Measurements from ENCODE around the gene PRR5. TPM values are rescaled to one million over a fixed set of nuclear protein-coding genes. Genes with fewer than 3 reads are reported as not detected.

Gene PRR5
- total RNA-seq, 1 donor from 2014 or later, result 4.0 TPM

DNA sequence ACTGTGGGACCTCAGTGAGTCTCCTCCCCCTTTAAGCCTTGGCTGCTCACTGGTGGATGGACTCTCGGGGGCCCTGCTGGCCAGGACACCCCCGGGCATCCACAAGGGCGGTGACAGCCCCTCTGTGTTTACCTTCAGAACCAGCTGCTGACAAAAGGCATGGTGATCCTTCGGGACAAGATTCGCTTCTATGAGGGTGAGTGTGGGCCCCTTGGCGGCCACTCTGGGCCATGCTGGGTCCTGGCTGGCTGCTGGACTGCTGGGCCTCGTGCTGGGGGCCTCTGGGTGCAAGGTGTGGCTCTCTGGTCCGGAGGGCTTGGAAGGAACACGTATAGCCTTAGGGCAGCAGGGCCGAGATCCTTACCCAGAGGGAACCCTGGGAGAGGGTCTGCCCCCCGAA, 24.4 kb downstream of the PRR5 start:
- Histone ChIP-seq H3F3A (ENCODE audit: low read depth) (peaks cover 7% of the 10 kb centered on the region), H3K9me3 (ENCODE audit: low read depth) (no peaks in the 10 kb centered on the region), H3K4me2 (no peak overlapping the region), H3K9ac (no peak overlapping the region), H3K4me1 (peaks cover 14% of the 10 kb centered on the region), H3K79me2 (ENCODE audit: low read depth) (no peaks in the 10 kb centered on the region), H3K27ac (no peak overlapping the region), H2AFZ (replicated peaks) (no peak overlapping the region), H3K27me3 (no peaks in the 10 kb centered on the region), H4K20me1 (ENCODE audit: low read depth) (no peaks in the 10 kb centered on the region), H3K4me3 (no peak overlapping the region), H3K36me3 (no peaks in the 10 kb centered on the region)
- no peaks in the 10 kb centered on the region for H3K36me3 Mint-ChIP-seq
- H3K4me1 Mint-ChIP-seq, result peaks cover 24% of the 10 kb centered on the region
- TF ChIP-seq EZH2 (IDR thresholded peaks at IDR 0.05), result no peak
- TF ChIP-seq EZH2phosphoT487 (IDR thresholded peaks at IDR 0.05), result no peak
- TF ChIP-seq, protein P1, sequence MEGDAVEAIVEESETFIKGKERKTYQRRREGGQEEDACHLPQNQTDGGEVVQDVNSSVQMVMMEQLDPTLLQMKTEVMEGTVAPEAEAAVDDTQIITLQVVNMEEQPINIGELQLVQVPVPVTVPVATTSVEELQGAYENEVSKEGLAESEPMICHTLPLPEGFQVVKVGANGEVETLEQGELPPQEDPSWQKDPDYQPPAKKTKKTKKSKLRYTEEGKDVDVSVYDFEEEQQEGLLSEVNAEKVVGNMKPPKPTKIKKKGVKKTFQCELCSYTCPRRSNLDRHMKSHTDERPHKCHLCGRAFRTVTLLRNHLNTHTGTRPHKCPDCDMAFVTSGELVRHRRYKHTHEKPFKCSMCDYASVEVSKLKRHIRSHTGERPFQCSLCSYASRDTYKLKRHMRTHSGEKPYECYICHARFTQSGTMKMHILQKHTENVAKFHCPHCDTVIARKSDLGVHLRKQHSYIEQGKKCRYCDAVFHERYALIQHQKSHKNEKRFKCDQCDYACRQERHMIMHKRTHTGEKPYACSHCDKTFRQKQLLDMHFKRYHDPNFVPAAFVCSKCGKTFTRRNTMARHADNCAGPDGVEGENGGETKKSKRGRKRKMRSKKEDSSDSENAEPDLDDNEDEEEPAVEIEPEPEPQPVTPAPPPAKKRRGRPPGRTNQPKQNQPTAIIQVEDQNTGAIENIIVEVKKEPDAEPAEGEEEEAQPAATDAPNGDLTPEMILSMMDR (IDR thresholded peaks at IDR 0.05), result no peak
- no peak for DNase-seq (ENCODE audit: low spot score)
- no peak overlapping the region for H3K4me3 Mint-ChIP-seq
- no peaks in the 10 kb centered on the region for H3K27me3 Mint-ChIP-seq (ENCODE audit: insufficient read depth, low read depth)
- no peaks in the 10 kb centered on the region for H3K9me3 Mint-ChIP-seq
- no peak overlapping the region for H3K27ac Mint-ChIP-seq

DNA sequence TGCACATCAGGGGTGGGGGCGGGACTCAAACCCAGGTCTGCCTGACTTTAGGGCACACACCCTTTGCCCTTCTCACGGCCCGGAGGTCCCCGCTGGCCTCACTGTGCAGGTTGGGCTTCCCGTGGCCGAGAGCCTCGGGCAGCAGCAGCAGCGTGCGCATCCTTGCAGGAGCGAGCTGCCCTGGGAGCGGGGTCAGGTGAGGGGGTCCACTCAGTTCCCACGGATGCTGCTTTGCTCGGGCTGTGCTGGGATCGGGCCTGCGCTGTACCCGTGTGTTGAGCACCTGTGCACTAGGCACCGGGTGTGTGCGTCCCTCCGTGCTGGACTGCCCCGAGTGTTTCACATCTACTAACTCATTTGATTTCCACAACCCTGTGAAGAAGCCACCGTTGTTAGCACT, 25.1 kb downstream of the PRR5 start:
- Histone ChIP-seq H3K36me3 (no peaks in the 10 kb centered on the region), H3K79me2 (ENCODE audit: low read depth) (no peaks in the 10 kb centered on the region), H3F3A (ENCODE audit: low read depth) (peaks cover 1% of the 10 kb centered on the region), H3K27me3 (no peaks in the 10 kb centered on the region), H3K4me2 (no peak overlapping the region), H3K9me3 (ENCODE audit: low read depth) (no peaks in the 10 kb centered on the region), H3K9ac (no peak overlapping the region), H4K20me1 (ENCODE audit: low read depth) (no peaks in the 10 kb centered on the region), H2AFZ (replicated peaks) (no peak overlapping the region), H3K4me1 (peaks cover 7% of the 10 kb centered on the region), H3K4me3 (no peak overlapping the region), H3K27ac (no peak overlapping the region)
- H3K27me3 Mint-ChIP-seq (ENCODE audit: insufficient read depth, low read depth), result no peaks in the 10 kb centered on the region
- TF ChIP-seq EZH2 (IDR thresholded peaks at IDR 0.05) (no peak), EZH2phosphoT487 (IDR thresholded peaks at IDR 0.05) (no peak)
- TF ChIP-seq, protein P1 (IDR thresholded peaks at IDR 0.05), result no peak
- H3K4me3 Mint-ChIP-seq, result no peak overlapping the region
- H3K4me1 Mint-ChIP-seq, result peaks cover 20% of the 10 kb centered on the region
- no peaks in the 10 kb centered on the region for H3K9me3 Mint-ChIP-seq
- H3K36me3 Mint-ChIP-seq, result no peaks in the 10 kb centered on the region
- no peak for DNase-seq (ENCODE audit: low spot score)
- no peak overlapping the region for H3K27ac Mint-ChIP-seq

DNA sequence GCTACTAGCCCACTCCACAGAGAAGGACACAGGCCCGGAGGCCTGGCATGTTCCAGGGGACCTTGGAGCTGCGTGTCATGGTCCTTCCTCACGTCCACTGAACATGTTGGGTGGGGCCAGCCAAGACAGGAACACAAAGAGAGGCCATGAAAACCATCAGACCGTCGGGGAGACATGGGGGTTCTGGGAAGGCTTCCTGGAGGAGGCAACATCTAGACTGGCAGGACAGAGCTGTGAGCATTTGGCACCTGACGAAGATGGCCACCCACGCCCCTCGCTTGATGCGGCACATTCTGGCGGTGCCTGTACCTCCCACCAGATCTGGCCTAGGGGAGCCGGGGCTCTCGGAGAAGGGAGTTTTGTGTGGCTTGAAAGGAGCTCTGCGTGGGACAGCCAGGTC, 25.7 kb downstream of the PRR5 start:
- H3K27me3 Mint-ChIP-seq (ENCODE audit: insufficient read depth, low read depth), result peaks cover 1% of the 10 kb centered on the region
- DNase-seq (ENCODE audit: low spot score), result no peak
- Histone ChIP-seq H3K27me3 (no peaks in the 10 kb centered on the region), H3K36me3 (no peaks in the 10 kb centered on the region), H2AFZ (replicated peaks) (no peak overlapping the region), H3K4me3 (no peak overlapping the region), H3K79me2 (ENCODE audit: low read depth) (no peaks in the 10 kb centered on the region), H3F3A (ENCODE audit: low read depth) (peaks cover 7% of the 10 kb centered on the region), H3K9me3 (ENCODE audit: low read depth) (no peaks in the 10 kb centered on the region), H3K4me2 (no peak overlapping the region), H3K27ac (no peak overlapping the region), H3K9ac (no peak overlapping the region), H3K4me1 (peaks cover under 1% of the 10 kb centered on the region), H4K20me1 (ENCODE audit: low read depth) (no peaks in the 10 kb centered on the region)
- no peak overlapping the region for H3K4me3 Mint-ChIP-seq
- peaks cover 17% of the 10 kb centered on the region for H3K4me1 Mint-ChIP-seq
- no peaks in the 10 kb centered on the region for H3K36me3 Mint-ChIP-seq
- H3K27ac Mint-ChIP-seq, result peak overlapping the region; percentile 33
- H3K9me3 Mint-ChIP-seq, result no peaks in the 10 kb centered on the region
- TF ChIP-seq EZH2 (IDR thresholded peaks at IDR 0.05) (no peak), EZH2phosphoT487 (IDR thresholded peaks at IDR 0.05) (no peak)
- TF ChIP-seq, protein P1 (IDR thresholded peaks at IDR 0.05), result no peak
